GM12878 (cell line): Measurements from ENCODE around the gene LIPA. TPM values are rescaled to one million over a fixed set of nuclear protein-coding genes. Genes with fewer than 3 reads are reported as not detected.
A peak's percentile ranks its signal among the peaks of the same experiment; 100 is the strongest.
"Not testable (repeated sequence)": the region's sequence is repeated elsewhere in the genome, so short reads cannot be mapped to it uniquely, and the experiment has no call there.

Experiments used
- ATAC-seq: fragments of 200-7000 bp; cut with Tn5 transposase; 3 replicates; pipeline ENCODE4 v1.9.1; 2020; ENCODE audit warnings: mild to moderate bottlenecking, moderate library complexity
- BruUV-seq: library from RNA; stranded (reverse); fragments of 400-500 nt; replicated peaks from 2 replicates; lab custom pipeline; 2021; lab: Mats Ljungman, UMichigan
- CTCF ChIA-PET: fragments of 300-600 bp; sonication (Branson Sonifier 250); formaldehyde crosslinking; extraction: SDS; loops from one replicate; lab custom pipeline; 2021; ENCODE audit warnings: inconsistent platforms; lab: Yijun Ruan, JAX
- POLR2A ChIA-PET: fragments of 350-600 bp; formaldehyde crosslinking; extraction: SDS; loops from one replicate; lab custom pipeline; 2021; ENCODE audit warnings: inconsistent platforms; lab: Charles Lee
- RAD21 ChIA-PET: fragments of 300-600 bp; sonication (Branson Sonifier 250); formaldehyde crosslinking; loops from one replicate; lab custom pipeline; 2023; ENCODE audit warnings: antibody characterized with exemption; ENCODE audit not compliant: unreplicated experiment; lab: Charles Lee
- SMC1A ChIA-PET: fragments of 300-600 bp; sonication (Branson Sonifier 250); formaldehyde crosslinking; loops from one replicate; lab custom pipeline; 2023; ENCODE audit not compliant: unreplicated experiment, uncharacterized antibody; lab: Charles Lee
- DNase-seq: peaks from one replicate; pipeline ENCODE4 v3.0.0-alpha.2; 2011; ENCODE audit warnings: low read depth, low spot score
- FAIRE-seq: peaks from 3 replicates; lab custom pipeline; 2011; peaks lifted over from hg19 to GRCh38; lab: Jason Lieb, UNC
- H2AFZ ChIP-seq: 2 replicates; pipeline ENCODE4 v1.6.0; 2011; ENCODE audit warnings: low read depth, low read length, control low read depth; ENCODE audit not compliant: control insufficient read depth
- H3K27ac ChIP-seq: 2 replicates; pipeline ENCODE4 v1.5.1; 2011; ENCODE audit warnings: control low read depth; ENCODE audit not compliant: control insufficient read depth, insufficient read depth
- H3K27me3 ChIP-seq, 2 experiments: replicated peaks in 1 of 2; 2 replicates each; pipeline versions ENCODE4 v1.6.0 to v1.6.1; 2011; ENCODE audit warnings: low read length in 1 of 2; ENCODE audit not compliant: control insufficient read depth in 2 of 2, insufficient read depth in 2 of 2
- H3K36me3 ChIP-seq, 2 experiments: 2 replicates each; pipeline ENCODE4 v1.5.1; 2011; ENCODE audit warnings: low read length in 1 of 2; ENCODE audit not compliant: control insufficient read depth in 2 of 2, insufficient read depth in 2 of 2
- H3K4me1 ChIP-seq: 2 replicates; pipeline ENCODE4 v1.6.1; 2011; ENCODE audit warnings: mild to moderate bottlenecking, low read length, moderate library complexity, mixed read lengths; ENCODE audit not compliant: control insufficient read depth, insufficient read depth
- H3K4me2 ChIP-seq: 2 replicates; pipeline ENCODE4 v1.6.0; 2011; ENCODE audit warnings: control low read depth; ENCODE audit not compliant: control insufficient read depth, insufficient read depth
- H3K4me3 ChIP-seq: fragments of 200-600 bp; sonication (generic); 2 replicates; pipeline ENCODE4 v1.5.1; 2016
- H3K79me2 ChIP-seq: 2 replicates; pipeline ENCODE4 v1.6.0; 2011; ENCODE audit warnings: low read length; ENCODE audit not compliant: control insufficient read depth, insufficient read depth
- H3K9ac ChIP-seq: 2 replicates; pipeline ENCODE4 v1.8.0; 2011; ENCODE audit warnings: low read length, control low read depth, mixed read lengths; ENCODE audit not compliant: control insufficient read depth, insufficient read depth
- H3K9me3 ChIP-seq: replicated peaks from 3 replicates; pipeline ENCODE4 v1.5.1; 2011; ENCODE audit warnings: mild to moderate bottlenecking, low read length; ENCODE audit not compliant: control insufficient read depth, insufficient read depth
- H4K20me1 ChIP-seq: 2 replicates; pipeline ENCODE4 v1.6.0; 2011; ENCODE audit not compliant: control insufficient read depth, insufficient read depth
- BCLAF1 ChIP-seq: fragments of 450-650 bp; IDR thresholded peaks from 2 replicates; pipeline ENCODE4 v1.6.1; 2017; ENCODE audit warnings: antibody characterized with exemption, mild to moderate bottlenecking, moderate library complexity
- JUNB ChIP-seq: IDR thresholded peaks from 2 replicates; pipeline ENCODE4 v1.6.1; 2016; ENCODE audit warnings: antibody characterized with exemption, mild to moderate bottlenecking
- RUNX3 ChIP-seq: IDR thresholded peaks from 2 replicates; pipeline ENCODE4 v1.6.1; 2012; ENCODE audit warnings: low read length, inconsistent platforms
- WGBS: methylation state at CpG from one replicate; pipeline ENCODE4 v1.1.6; 2016; ENCODE audit warnings: low lambda C conversion rate; ENCODE audit not compliant: insufficient replicate concordance, insufficient coverage; ENCODE audit errors: missing lambda C conversion rate; 5-methylcytosine and 5-hydroxymethylcytosine counted together
- in situ Hi-C: fragments of 300-500 bp; cut with MboI; formaldehyde crosslinking; loops from 9 replicates; pipeline ENCODE4 v1.14.3; 2018; ENCODE audit warnings: mixed read lengths
- intact Hi-C: fragments of 100-400 bp; cut with micrococcal nuclease; formaldehyde crosslinking; loops from one replicate; pipeline ENCODE4 v1.14.2; 2022; ENCODE audit not compliant: unreplicated experiment
- polyA plus RNA-seq, 11 experiments: library from polyadenylated mRNA; depleted of rRNA in 4 of 11; unstranded in 6 of 11; stranded (reverse) in 5 of 11; fragments of >200 nt; fragmentation: Nextera tagmentation in 4 of 11; fragmentation: Illumina TruSeq in 1 of 11; extraction: Ambion mirVana in 4 of 11; extraction: Trizol in 1 of 11; gene quantifications; 1 replicate in 1 of 11; 2 replicates in 10 of 11; pipeline versions ENCODE4 v1.2.1 to v1.2.3, GENCODE V29; 2011 to 2016; ENCODE audit warnings: inconsistent platforms in 2 of 11, missing spikeins in 2 of 11, low read depth in 1 of 11
- total RNA-seq, 4 experiments: library from RNA; depleted of rRNA in 3 of 4; stranded (reverse); fragments of >200 nt in 3 of 4; fragmentation: Illumina TruSeq in 1 of 4; extraction: Trizol in 1 of 4; gene quantifications; 2 replicates each; pipeline versions ENCODE4 v1.2.1 to v1.2.3, GENCODE V29; 2013 to 2021

The LIPA gene
- total and polyA plus RNA-seq, 10 of the 15 experiments (the other 5 are each of a cell fraction or from before 2014, with no cell fraction given), result 31.1 to 50.3 (median 39.5) TPM

- in situ Hi-C loops (no loop called here), intact Hi-C loops (no loop called here)
- no peak for ATAC-seq
- ChIA-PET CTCF (interaction anchor here (0.7 to 1.9 kb wide), 10 partner anchors 9 to 262 kb away, joined by 3 to 8 read pairs (median 3); no protein-coding TSS in a partner anchor), POLR2A (interaction anchor here (0.7 to 1.3 kb wide), 5 partner anchors 9 to 416 kb away, joined by 3 to 6 read pairs (median 3); partner anchors contain the start of gene FAS), SMC1A (interaction anchor here (0.7 to 3.8 kb wide), 10 partner anchors 11 to 323 kb away, joined by 3 to 25 read pairs (median 4); partner anchors contain the start of gene IFIT3), RAD21 (interaction anchor here (0.6 to 4.1 kb wide), 4 partner anchors 9 to 316 kb away, joined by 3 to 30 read pairs (median 3); no protein-coding TSS in a partner anchor)
- Histone ChIP-seq H3K9ac (no peak overlapping the region), H3K36me3 (no peaks in the 10 kb centered on the region), H3K4me3 (0 out of 2 replicates have a peak overlapping the region, but pooled peaks have one; percentile 10), H3K4me1 (peaks cover 23% of the 10 kb centered on the region), H3K27ac (no peak overlapping the region), H4K20me1 (no peaks in the 10 kb centered on the region), H3K27me3 (no peaks in the 10 kb centered on the region), H3K9me3 (peaks cover 5% of the 10 kb centered on the region), H2AFZ (peak overlapping the region; percentile 19), H3K79me2 (peaks cover 10% of the 10 kb centered on the region), H3K4me2 (peak overlapping the region; percentile 21; the same call in 1 of the 2 replicates)
- no TSS peak for BruUV-seq
- FAIRE-seq, result no peak
- DNase-seq, result no peak
- TF ChIP-seq RUNX3 (peak; percentile 58), JUNB (peak; percentile 50), BCLAF1 (no peak)
- 2% methylated on average over 3 of the region's 3 CpGs for WGBS
Measured at GRCh38 chr10:89248990-89249389, 2.6 kb downstream of the LIPA start.

- peaks cover 31% of the 10 kb centered on the region for H3K4me1 ChIP-seq
- RAD21 ChIA-PET, result interaction anchor here (0.7 to 1.4 kb wide), 2 partner anchors 219 to 260 kb away, joined by 3 to 4 read pairs; no protein-coding TSS in a partner anchor
- H2AFZ ChIP-seq, DNase-seq, ATAC-seq, intact Hi-C loops, POLR2A ChIA-PET, H3K4me3 ChIP-seq, H3K36me3 ChIP-seq, in situ Hi-C loops, H3K27ac ChIP-seq, H3K9ac ChIP-seq, FAIRE-seq, H3K79me2 ChIP-seq, H3K4me2 ChIP-seq, H3K27me3 ChIP-seq, H3K9me3 ChIP-seq, BruUV-seq, H4K20me1 ChIP-seq: not testable (repeated sequence)
- CTCF ChIA-PET, result interaction anchor here (1.6 to 2.1 kb wide), 2 partner anchors 30 to 122 kb away, joined by 7 to 25 read pairs; no protein-coding TSS in a partner anchor
- WGBS, result 100% methylated on average over 2 of the region's 2 CpGs
- SMC1A ChIA-PET, result interaction anchor here (0.6 to 2.4 kb wide), 4 partner anchors 33 to 315 kb away, joined by 3 to 11 read pairs (median 4); no protein-coding TSS in a partner anchor
Measured at GRCh38 chr10:89247623-89248022, 4.0 kb downstream of the LIPA start.
